K562 (cell line): Measurements from ENCODE around the gene SOHLH1. TPM values are rescaled to one million over a fixed set of nuclear protein-coding genes. Genes with fewer than 3 reads are reported as not detected.

Experiments used
- ATAC-seq: fragments of 200-7000 bp; cut with Tn5 transposase; 3 replicates; pipeline ENCODE4 v1.9.1; 2020; ENCODE audit warnings: moderate library complexity
- BruUV-seq: library from RNA; stranded (reverse); fragments of 400-500 nt; replicated peaks from 2 replicates; lab custom pipeline; 2021; lab: Mats Ljungman, UMichigan
- CTCF ChIA-PET: fragments of 300-600 bp; formaldehyde crosslinking; extraction: SDS; loops from one replicate; lab custom pipeline; 2021; ENCODE audit warnings: low intra/inter-chr PET ratio; lab: Yijun Ruan, JAX
- POLR2A ChIA-PET: fragments of 300-600, 350-650 bp; sonication (Branson Sonifier 250); formaldehyde crosslinking; extraction: SDS; loops from one replicate; lab custom pipeline; 2021; ENCODE audit warnings: antibody characterized with exemption, inconsistent platforms; lab: Yijun Ruan, JAX
- DNase-seq, 4 experiments: peaks; one replicate each; pipeline versions ENCODE4 v3.0.0 to v3.0.0-alpha.2; 2011 to 2018; ENCODE audit warnings: low spot score in 3 of 4, mixed read lengths in 3 of 4; ENCODE audit errors: extremely low read depth in 1 of 4
- FAIRE-seq: peaks from 2 replicates; lab custom pipeline; 2011; peaks lifted over from hg19 to GRCh38; lab: Jason Lieb, UNC
- H2AFZ ChIP-seq: 2 replicates; pipeline ENCODE4 v1.6.0; 2011; ENCODE audit warnings: low read depth, low read length, control low read depth, inconsistent platforms
- H3K27ac ChIP-seq: fragments of 200-600 bp; 3 replicates; pipeline ENCODE4 v1.8.0; 2011; ENCODE audit warnings: low read depth, mild to moderate bottlenecking, control low read depth, inconsistent platforms, low read length, moderate library complexity, mixed read lengths; ENCODE audit errors: extremely low read depth
- H3K27me3 ChIP-seq, 2 experiments: fragments of 300-600 bp in 1 of 2; 2 replicates in 1 of 2; 3 replicates in 1 of 2; pipeline versions ENCODE4 v1.6.0 to v1.8.0; 2011; ENCODE audit warnings: inconsistent platforms in 2 of 2, low read length in 2 of 2, mild to moderate bottlenecking in 1 of 2, mixed read lengths in 1 of 2, moderate library complexity in 1 of 2; ENCODE audit not compliant: control insufficient read depth in 2 of 2, insufficient read depth in 2 of 2
- H3K36me3 ChIP-seq: fragments of 300-600 bp; 3 replicates; pipeline ENCODE4 v1.8.0; 2011; ENCODE audit warnings: mild to moderate bottlenecking, low read length, inconsistent platforms; ENCODE audit not compliant: control insufficient read depth, insufficient read depth
- H3K4me1 ChIP-seq, 2 experiments: fragments of 200-600 bp in 1 of 2; replicated peaks in 1 of 2; 2 replicates in 1 of 2; 3 replicates in 1 of 2; pipeline versions ENCODE4 v1.5.1 to v1.8.0; 2011; ENCODE audit warnings: inconsistent platforms in 2 of 2, low read length in 2 of 2, mild to moderate bottlenecking in 1 of 2, mixed read lengths in 1 of 2, moderate library complexity in 1 of 2; ENCODE audit not compliant: control insufficient read depth in 2 of 2, insufficient read depth in 2 of 2
- H3K4me2 ChIP-seq: 2 replicates; pipeline ENCODE4 v1.6.1; 2011; ENCODE audit warnings: low read length, control low read depth, inconsistent platforms, mixed read lengths; ENCODE audit not compliant: insufficient read depth
- H3K4me3 ChIP-seq: fragments of 200-600 bp; sonication (generic), shearing (Covaris generic); 2 replicates; pipeline ENCODE4 v1.5.1; 2016; ENCODE audit warnings: control low read depth, inconsistent platforms
- H3K79me2 ChIP-seq: fragments of 200-600 bp; 3 replicates; pipeline ENCODE4 v1.8.0; 2011; ENCODE audit warnings: low read length, inconsistent platforms; ENCODE audit not compliant: control insufficient read depth, insufficient read depth
- H3K9ac ChIP-seq, 2 experiments: 2 replicates each; pipeline versions ENCODE4 v1.6.0 to v1.6.1; 2011; ENCODE audit warnings: low read depth in 2 of 2, low read length in 2 of 2, control low read depth in 1 of 2, inconsistent platforms in 1 of 2, mild to moderate bottlenecking in 1 of 2, mixed read lengths in 1 of 2; ENCODE audit not compliant: insufficient read depth in 1 of 2
- H3K9me1 ChIP-seq: one replicate; pipeline ENCODE4 v1.6.0; 2011; ENCODE audit warnings: inconsistent platforms, mild to moderate bottlenecking, low read length, moderate library complexity; ENCODE audit not compliant: control insufficient read depth, insufficient read depth
- H3K9me3 ChIP-seq: replicated peaks from 2 replicates; pipeline ENCODE4 v1.5.1; 2011; ENCODE audit warnings: low read depth, low read length, inconsistent platforms; ENCODE audit not compliant: control insufficient read depth, insufficient read depth
- H4K20me1 ChIP-seq: replicated peaks from 2 replicates; pipeline ENCODE4 v1.6.1; 2011; ENCODE audit warnings: low read length, inconsistent platforms, mixed read lengths; ENCODE audit not compliant: control insufficient read depth, insufficient read depth
- CBX3 ChIP-seq, 2 experiments: IDR thresholded peaks; 1 replicate in 1 of 2; 2 replicates in 1 of 2; pipeline ENCODE4 v1.6.1; 2012; ENCODE audit warnings: inconsistent platforms in 2 of 2, low read length in 2 of 2, borderline replicate concordance in 1 of 2, control low read depth in 1 of 2
- CBX5 ChIP-seq: IDR thresholded peaks from 2 replicates; pipeline ENCODE4 v1.6.1; 2014; ENCODE audit warnings: low read depth, borderline replicate concordance
- CC2D1A ChIP-seq: fragments of 450-650 bp; IDR thresholded peaks from 2 replicates; pipeline ENCODE4 v1.6.1; 2017; ENCODE audit warnings: mild to moderate bottlenecking
- NELFE ChIP-seq: IDR thresholded peaks from 2 replicates; pipeline ENCODE4 v1.6.1; 2011; ENCODE audit warnings: mild to moderate bottlenecking; ENCODE audit not compliant: insufficient read depth, insufficient read length
- SMARCB1 ChIP-seq: IDR thresholded peaks from 2 replicates; pipeline ENCODE4 v1.6.1; 2011; ENCODE audit warnings: improper control_type of control experiment, low read depth; ENCODE audit not compliant: insufficient read length
- TRIM28 ChIP-seq: fragments of 450-650 bp; IDR thresholded peaks from 2 replicates; pipeline ENCODE4 v1.6.1; 2017
- ZFP1 ChIP-seq: fragments of 450-650 bp; formaldehyde crosslinking; IDR thresholded peaks from 2 replicates; pipeline ENCODE4 v1.4.0; 2020; ENCODE audit warnings: mild to moderate bottlenecking, mixed read lengths
- WGBS: fragments of 100-300 bp; shearing (Covaris generic); methylation state at CpG from one replicate; pipeline ENCODE4 v1.1.6; 2016; ENCODE audit warnings: low coverage, mixed read lengths; ENCODE audit not compliant: insufficient coverage; ENCODE audit errors: missing lambda C conversion rate; 5-methylcytosine and 5-hydroxymethylcytosine counted together
- in situ Hi-C: fragments of 300-500 bp; cut with MboI; formaldehyde crosslinking; loops from 4 replicates; pipeline ENCODE4 v1.15.0; 2018; ENCODE audit warnings: inconsistent platforms, mixed read lengths
- intact Hi-C: fragments of 100-400 bp; cut with micrococcal nuclease; formaldehyde crosslinking; loops from 2 replicates; pipeline ENCODE4 v1.14.2; 2022
- polyA plus RNA-seq, 8 experiments: library from polyadenylated mRNA; depleted of rRNA in 4 of 8; stranded (reverse) in 5 of 8; unstranded in 3 of 8; fragments of >200 nt; fragmentation: Nextera tagmentation in 2 of 8; fragmentation: Illumina TruSeq in 1 of 8; extraction: Ambion mirVana in 2 of 8; extraction: Trizol in 1 of 8; gene quantifications; 2 replicates each; pipeline versions ENCODE4 v1.2.1 to v1.2.3, GENCODE V29; 2011 to 2014; ENCODE audit warnings: inconsistent platforms in 1 of 8, missing spikeins in 1 of 8
- total RNA-seq, 7 experiments: library from RNA; depleted of rRNA in 6 of 7; stranded (reverse); fragments of >200 nt in 6 of 7; fragmentation: Illumina TruSeq in 2 of 7; extraction: Trizol in 2 of 7; gene quantifications; 2 replicates each; pipeline versions ENCODE4 v1.2.1 to v1.2.3, GENCODE V29; 2011 to 2021; ENCODE audit warnings: low replicate concordance in 1 of 7
- TF ChIP-seq, protein P1 (sequence below): fragments of 250-450 bp; sonication (Bioruptor Pico); IDR thresholded peaks from 2 replicates; pipeline ENCODE4 v1.5.0; 2020; ENCODE audit warnings: mild to moderate bottlenecking

SOHLH1 gene
- total and polyA plus RNA-seq, 9 of the 15 experiments (the other 6 are each of a cell fraction or from before 2014, with no cell fraction given), result 0.17 to 0.41 (median 0.29) TPM; not detected in 6

DNA sequence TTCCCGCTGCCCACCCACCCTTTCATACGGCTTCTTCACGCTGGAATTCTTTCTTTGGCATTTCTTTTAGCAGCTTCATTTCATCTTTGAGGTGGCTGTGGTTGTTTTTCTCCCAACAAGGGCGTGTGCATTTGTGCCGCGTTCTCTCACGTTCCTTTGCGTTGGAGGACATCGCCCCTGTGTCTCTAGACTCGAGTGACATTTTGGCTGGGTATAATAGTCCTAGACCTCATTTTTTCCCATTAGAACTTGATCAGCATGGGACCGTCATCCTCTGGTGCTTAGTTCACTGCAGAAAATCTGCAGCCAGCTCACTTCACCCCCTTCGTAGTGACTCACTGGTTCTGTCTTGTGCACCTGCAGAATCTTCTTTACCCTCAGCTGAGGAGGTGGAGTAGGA is 32.2 kb upstream of the SOHLH1 start:
- WGBS, result 8% methylated on average over 12 of the region's 12 CpGs
- in situ Hi-C loops, result no loop called here
- H3K27me3 ChIP-seq, result peaks cover 6 to 37% of the 10 kb centered on the region in 2 experiments; a peak in 3 of 5 replicates
- no peaks in the 10 kb centered on the region for H3K36me3 ChIP-seq
- H3K9me3 ChIP-seq, result 0 out of 2 replicates have a peak, but pooled peaks cover 3% of the 10 kb centered on the region
- no peaks in the 10 kb centered on the region for H3K9me1 ChIP-seq
- H2AFZ ChIP-seq, result no peak overlapping the region
- POLR2A ChIA-PET, result interaction anchor here (0.6 to 1.3 kb wide), 2 partner anchors 9 to 11 kb away, joined by 3 to 4 read pairs; no protein-coding TSS in a partner anchor
- no peak overlapping the region for H3K9ac ChIP-seq
- ATAC-seq (no peak), FAIRE-seq (no peak)
- 0 out of 2 replicates have a peak, but pooled peaks have one; percentile 43 for TF ChIP-seq CBX5
- TF ChIP-seq, protein P1, sequence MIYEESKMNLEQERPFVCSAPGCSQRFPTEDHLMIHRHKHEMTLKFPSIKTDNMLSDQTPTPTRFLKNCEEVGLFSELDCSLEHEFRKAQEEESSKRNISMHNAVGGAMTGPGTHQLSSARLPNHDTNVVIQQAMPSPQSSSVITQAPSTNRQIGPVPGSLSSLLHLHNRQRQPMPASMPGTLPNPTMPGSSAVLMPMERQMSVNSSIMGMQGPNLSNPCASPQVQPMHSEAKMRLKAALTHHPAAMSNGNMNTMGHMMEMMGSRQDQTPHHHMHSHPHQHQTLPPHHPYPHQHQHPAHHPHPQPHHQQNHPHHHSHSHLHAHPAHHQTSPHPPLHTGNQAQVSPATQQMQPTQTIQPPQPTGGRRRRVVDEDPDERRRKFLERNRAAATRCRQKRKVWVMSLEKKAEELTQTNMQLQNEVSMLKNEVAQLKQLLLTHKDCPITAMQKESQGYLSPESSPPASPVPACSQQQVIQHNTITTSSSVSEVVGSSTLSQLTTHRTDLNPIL (CRISPR knock-in tag), result no peak
- TF ChIP-seq NELFE, result no peak
- TF ChIP-seq ZFP1 (CRISPR knock-in tag), result peak; percentile 94
- TF ChIP-seq CBX3 (IDR thresholded peaks at IDR 0.05; ENCODE audit: borderline replicate concordance in 1 of 2, low read length in 2 of 2), result peak in 1 of 2 experiments; percentile 72; a peak in 1 of 3 replicates
- TF ChIP-seq SMARCB1, result no peak
- no peak for TF ChIP-seq CC2D1A
- TF ChIP-seq TRIM28, result 0 out of 2 replicates have a peak, but pooled peaks have one; percentile 23
- TF ChIP-seq, all 486 proteins: peak for 4
- intact Hi-C loops, result no loop called here
- no peak overlapping the region for H3K4me2 ChIP-seq
- BruUV-seq, result no TSS peak
- DNase-seq, result no peak
- H4K20me1 ChIP-seq, result no peaks in the 10 kb centered on the region
- CTCF ChIA-PET, result no interaction called here
- H3K27ac ChIP-seq, result no peak overlapping the region
- H3K4me3 ChIP-seq, result no peak overlapping the region
- peaks cover 0 to 6% of the 10 kb centered on the region in 2 experiments; a peak in 1 of 5 replicates for H3K4me1 ChIP-seq
- H3K79me2 ChIP-seq, result no peaks in the 10 kb centered on the region
